Epidermal melanocyte (primary cell): Measurements from ENCODE around the gene AKAP6.
"Not testable (repeated sequence)": the region's sequence is repeated elsewhere in the genome, so short reads cannot be mapped to it uniquely, and the experiment has no call there.

Experiments used
- DNase-seq: peaks from one replicate; pipeline ENCODE4 v3.0.0; 2011; ENCODE audit warnings: low spot score; ENCODE audit not compliant: insufficient read length

The AKAP6 gene

GRCh38 chr14:32737621-32738020 lies 408.5 kb downstream of the AKAP6 start:
- no peak for DNase-seq

GRCh38 chr14:32738206-32738871 lies 409.2 kb downstream of the AKAP6 start:
- DNase-seq = no peak

GRCh38 chr14:32744811-32745445 lies 415.8 kb downstream of the AKAP6 start:
- DNase-seq = no peak

GRCh38 chr14:32754209-32754608 lies 425.1 kb downstream of the AKAP6 start:
- no peak for DNase-seq

- DNase-seq = no peak
Observed at GRCh38 chr14:32756173-32756572, 427.1 kb downstream of the AKAP6 start.

- DNase-seq = no peak
Observed at GRCh38 chr14:32756775-32757174, 427.7 kb downstream of the AKAP6 start.

GRCh38 chr14:32757568-32757967 lies 428.5 kb downstream of the AKAP6 start:
- no peak for DNase-seq

- no peak for DNase-seq
Observed at GRCh38 chr14:32761381-32761968, 432.4 kb downstream of the AKAP6 start.

- DNase-seq = no peak
Observed at GRCh38 chr14:32762886-32763285, 433.8 kb downstream of the AKAP6 start.

- DNase-seq = no peak
Observed at GRCh38 chr14:32763673-32764072, 434.6 kb downstream of the AKAP6 start.

GRCh38 chr14:32764131-32764530 lies 435.0 kb downstream of the AKAP6 start:
- no peak for DNase-seq

GRCh38 chr14:32770422-32770821 lies 441.3 kb downstream of the AKAP6 start:
- no peak for DNase-seq

- no peak for DNase-seq
Observed at GRCh38 chr14:32774214-32774613, 445.1 kb downstream of the AKAP6 start.

- DNase-seq = no peak
Observed at GRCh38 chr14:32779840-32780239, 450.7 kb downstream of the AKAP6 start.

- DNase-seq = no peak
Observed at GRCh38 chr14:32784405-32784804, 455.3 kb downstream of the AKAP6 start.

GRCh38 chr14:32785585-32785984 lies 456.5 kb downstream of the AKAP6 start:
- DNase-seq = no peak

GRCh38 chr14:32786886-32787285 lies 457.8 kb downstream of the AKAP6 start:
- DNase-seq = no peak

- DNase-seq = not testable (repeated sequence)
Observed at GRCh38 chr14:32793033-32793432, 463.9 kb downstream of the AKAP6 start.

GRCh38 chr14:32800320-32800719 lies 471.2 kb downstream of the AKAP6 start:
- no peak for DNase-seq

- DNase-seq = no peak
Observed at GRCh38 chr14:32802295-32802694, 473.2 kb downstream of the AKAP6 start.

GRCh38 chr14:32805979-32806378 lies 476.9 kb downstream of the AKAP6 start:
- no peak for DNase-seq

GRCh38 chr14:32808644-32809043 lies 479.5 kb downstream of the AKAP6 start:
- no peak for DNase-seq

GRCh38 chr14:32809255-32809654 lies 480.2 kb downstream of the AKAP6 start:
- DNase-seq = no peak
